SK-N-MC (cell line): ENCODE data around the gene CALCA.

Source experiments
- EZH2 ChIP-seq: fragments of 200-600 bp; sonication (generic); IDR thresholded peaks from one replicate; pipeline ENCODE4 v1.6.1; 2017; ENCODE audit warnings: antibody characterized with exemption
- FOXP2 ChIP-seq: optimal IDR thresholded peaks from 2 replicates; pipeline ENCODE3; 2011; ENCODE audit warnings: mild to moderate bottlenecking, moderate library complexity; ENCODE audit not compliant: insufficient read depth; ENCODE audit errors: extremely low read length, control extremely low read depth
- POLR2AphosphoS5 ChIP-seq: IDR thresholded peaks from 2 replicates; pipeline ENCODE4 v1.6.1; 2012; ENCODE audit warnings: mild to moderate bottlenecking, low read depth, low read length, borderline replicate concordance

DNA sequence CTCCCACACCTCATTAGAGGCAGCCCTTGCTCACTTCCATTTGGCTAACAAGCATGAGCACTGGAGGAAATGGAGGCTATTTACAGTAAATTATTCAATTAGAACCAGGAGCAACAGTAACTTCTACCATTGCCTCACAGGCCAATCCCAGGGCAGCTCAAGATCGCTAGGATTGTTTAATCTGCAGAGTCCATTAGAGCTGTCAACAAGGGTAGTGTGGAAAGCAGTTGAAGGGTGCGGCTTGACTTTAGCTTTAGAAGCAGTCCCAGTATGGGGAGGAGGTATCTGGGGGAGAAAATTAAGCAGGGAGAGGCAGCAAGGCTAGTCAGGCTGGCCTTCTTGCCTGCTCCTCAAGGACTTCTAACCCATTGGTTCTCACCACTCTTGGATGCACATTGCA lies 41.8 kb downstream of the CALCA start:
- TF ChIP-seq EZH2 (no peak), POLR2AphosphoS5 (no peak), FOXP2 (no peak)
